Trophoblast cell (in vitro differentiated cells and primary cell): ENCODE results near the gene CPA2.
"Not testable (repeated sequence)": the region's sequence is repeated elsewhere in the genome, so short reads cannot be mapped to it uniquely, and the experiment has no call there.

Experiments used
- DNase-seq, 2 donors: peaks; one replicate each; pipeline ENCODE4 v3.0.0-alpha.2; 2016
- H2AFZ ChIP-seq: 2 replicates; pipeline ENCODE4 v1.6.1; 2013; ENCODE audit warnings: low read length, moderate library complexity, mild to moderate bottlenecking; ENCODE audit not compliant: insufficient read depth, poor library complexity
- H2AK5ac ChIP-seq: 2 replicates; pipeline ENCODE4 v1.6.1; 2013; ENCODE audit warnings: mild to moderate bottlenecking, low read length
- H2BK120ac ChIP-seq: 2 replicates; pipeline ENCODE4 v1.6.1; 2013; ENCODE audit warnings: low read length, mild to moderate bottlenecking, moderate library complexity; ENCODE audit not compliant: insufficient read depth, poor library complexity
- H2BK12ac ChIP-seq: 2 replicates; pipeline ENCODE4 v1.6.1; 2013; ENCODE audit warnings: mild to moderate bottlenecking, low read length, moderate library complexity
- H2BK5ac ChIP-seq: 2 replicates; pipeline ENCODE4 v1.6.1; 2013; ENCODE audit warnings: low read length, low read depth, moderate library complexity, mild to moderate bottlenecking; ENCODE audit not compliant: poor library complexity
- H3K14ac ChIP-seq: 2 replicates; pipeline ENCODE4 v1.6.1; 2013; ENCODE audit warnings: mild to moderate bottlenecking, low read length
- H3K18ac ChIP-seq: 2 replicates; pipeline ENCODE4 v1.6.1; 2013; ENCODE audit warnings: mild to moderate bottlenecking, low read length
- H3K23ac ChIP-seq: 2 replicates; pipeline ENCODE4 v1.6.1; 2013; ENCODE audit warnings: low read length
- H3K27ac ChIP-seq: 2 replicates; pipeline ENCODE4 v1.5.1; 2013; ENCODE audit warnings: low read depth, mild to moderate bottlenecking, inconsistent platforms, low read length, moderate library complexity
- H3K27me3 ChIP-seq: 2 replicates; pipeline ENCODE4 v1.6.1; 2013; ENCODE audit warnings: inconsistent platforms, mild to moderate bottlenecking, low read length, moderate library complexity; ENCODE audit not compliant: insufficient read depth
- H3K36me3 ChIP-seq, 2 experiments: 1 replicate in 1 of 2; 2 replicates in 1 of 2; pipeline ENCODE4 v1.6.1; 2013; ENCODE audit warnings: low read length in 2 of 2, mild to moderate bottlenecking in 2 of 2, moderate library complexity in 1 of 2; ENCODE audit not compliant: insufficient read depth in 2 of 2, control insufficient read depth in 1 of 2
- H3K4ac ChIP-seq: 2 replicates; pipeline ENCODE4 v1.6.1; 2013; ENCODE audit warnings: low read depth, mild to moderate bottlenecking, low read length, moderate library complexity
- H3K4me1 ChIP-seq, 2 experiments: 1 replicate in 1 of 2; 2 replicates in 1 of 2; pipeline ENCODE4 v1.6.1; 2013; ENCODE audit warnings: low read length in 2 of 2, mild to moderate bottlenecking in 2 of 2, moderate library complexity in 1 of 2; ENCODE audit not compliant: insufficient read depth in 2 of 2, control insufficient read depth in 1 of 2
- H3K4me2 ChIP-seq: 2 replicates; pipeline ENCODE4 v1.6.1; 2013; ENCODE audit warnings: inconsistent platforms, mild to moderate bottlenecking, low read length, moderate library complexity
- H3K4me3 ChIP-seq: 2 replicates; pipeline ENCODE4 v1.5.1; 2013; ENCODE audit warnings: mild to moderate bottlenecking, low read depth, low read length, inconsistent platforms
- H3K79me1 ChIP-seq: one replicate; pipeline ENCODE4 v1.6.1; 2013; ENCODE audit warnings: low read length
- H3K79me2 ChIP-seq: 2 replicates; pipeline ENCODE4 v1.6.1; 2013; ENCODE audit warnings: low read length, mild to moderate bottlenecking; ENCODE audit not compliant: control insufficient read depth, insufficient read depth, poor library complexity
- H3K9ac ChIP-seq: 2 replicates; pipeline ENCODE4 v1.6.1; 2013; ENCODE audit warnings: mild to moderate bottlenecking, low read length
- H3K9me3 ChIP-seq: 2 replicates; pipeline ENCODE4 v1.6.1; 2013; ENCODE audit warnings: low read depth, mild to moderate bottlenecking, control low read depth, inconsistent platforms, low read length; ENCODE audit not compliant: insufficient read depth
- H4K12ac ChIP-seq: 2 replicates; pipeline ENCODE4 v1.6.1; 2013; ENCODE audit warnings: low read depth, mild to moderate bottlenecking, low read length, moderate library complexity
- H4K8ac ChIP-seq: 2 replicates; pipeline ENCODE4 v1.6.1; 2013; ENCODE audit warnings: low read depth, mild to moderate bottlenecking, low read length, moderate library complexity
- H4K91ac ChIP-seq: one replicate; pipeline ENCODE4 v1.6.1; 2013; ENCODE audit warnings: low read depth, mild to moderate bottlenecking, low read length, moderate library complexity
- WGBS: extraction: QIAGEN DNeasy Blood & Tissue Kit; methylation state at CpG from one replicate; pipeline ENCODE4 v1.1.7; 2013; ENCODE audit warnings: missing lambda C conversion rate; ENCODE audit not compliant: insufficient read length, insufficient coverage; ENCODE audit errors: extremely low coverage; 5-methylcytosine and 5-hydroxymethylcytosine counted together

The CPA2 gene

DNA sequence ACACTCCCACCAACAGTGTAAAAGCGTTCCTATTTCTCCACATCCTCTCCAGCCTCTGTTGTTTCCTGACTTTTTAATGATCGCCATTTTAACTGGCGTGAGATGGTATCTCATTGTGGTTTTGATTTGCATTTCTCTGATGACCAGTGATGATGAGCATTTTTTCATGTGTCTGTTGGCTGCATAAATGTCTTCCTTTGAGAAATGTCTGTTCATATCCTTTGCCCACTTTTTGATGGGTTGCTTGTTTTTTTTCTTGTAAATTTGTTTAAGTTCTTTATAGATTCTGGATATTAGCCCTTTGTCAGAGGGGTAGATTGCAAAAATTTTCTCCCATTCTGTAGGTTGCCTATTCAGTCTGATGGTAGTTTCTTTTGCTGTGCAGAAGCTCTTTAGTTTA lies 17.0 kb upstream of the CPA2 start:
- not testable (repeated sequence) for H3K79me1 ChIP-seq, H4K12ac ChIP-seq, H3K4me3 ChIP-seq, H2BK5ac ChIP-seq, H3K36me3 ChIP-seq, DNase-seq, H3K4ac ChIP-seq, H4K8ac ChIP-seq, H3K4me1 ChIP-seq, H3K4me2 ChIP-seq, H3K23ac ChIP-seq, H3K9ac ChIP-seq, H2BK12ac ChIP-seq, H2AFZ ChIP-seq, H2AK5ac ChIP-seq, H3K9me3 ChIP-seq, H4K91ac ChIP-seq, H2BK120ac ChIP-seq, H3K18ac ChIP-seq, H3K27ac ChIP-seq, H3K14ac ChIP-seq, H3K79me2 ChIP-seq, H3K27me3 ChIP-seq
- no CpG with 5 or more reads among the region's 3 CpGs for WGBS

DNA sequence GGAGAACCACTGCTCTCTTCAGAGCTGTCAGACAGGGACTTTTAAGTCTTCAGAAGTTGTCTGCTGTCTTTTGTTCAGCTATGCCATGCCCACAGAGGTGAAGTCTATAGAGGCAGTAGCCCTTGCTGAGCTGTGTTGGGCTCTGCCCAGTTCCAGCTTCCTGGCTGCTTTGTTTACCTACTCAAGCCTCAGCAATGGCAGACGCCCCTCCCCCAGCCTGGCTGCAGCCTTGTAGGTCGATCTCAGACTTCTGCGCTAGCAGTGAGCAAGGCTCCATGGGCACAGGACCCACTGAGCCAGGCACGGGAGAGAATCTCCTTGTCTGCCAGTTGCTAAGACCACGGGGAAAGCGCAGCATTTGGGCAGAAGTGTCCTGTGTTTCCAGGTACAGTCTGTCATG lies 12.1 kb upstream of the CPA2 start:
- no CpG with 5 or more reads among the region's 6 CpGs for WGBS
- Histone ChIP-seq H4K12ac (no peak overlapping the region), H3K4me1 (no peaks in the 10 kb centered on the region), H3K4ac (no peak overlapping the region), H3K27ac (no peak overlapping the region), H3K27me3 (no peaks in the 10 kb centered on the region), H3K79me1 (no peaks in the 10 kb centered on the region), H2BK5ac (no peak overlapping the region), H3K14ac (no peak overlapping the region), H3K4me3 (no peak overlapping the region), H3K9ac (no peak overlapping the region), H3K36me3 (no peaks in the 10 kb centered on the region), H3K4me2 (no peak overlapping the region), H2AFZ (no peak overlapping the region), H3K79me2 (no peaks in the 10 kb centered on the region), H2BK12ac (no peak overlapping the region), H2BK120ac (no peak overlapping the region), H4K8ac (no peak overlapping the region), H3K9me3 (peaks cover 2% of the 10 kb centered on the region), H3K18ac (no peak overlapping the region), H4K91ac (no peak overlapping the region), H3K23ac (no peak overlapping the region), H2AK5ac (no peak overlapping the region)
- DNase-seq = no peak

DNA sequence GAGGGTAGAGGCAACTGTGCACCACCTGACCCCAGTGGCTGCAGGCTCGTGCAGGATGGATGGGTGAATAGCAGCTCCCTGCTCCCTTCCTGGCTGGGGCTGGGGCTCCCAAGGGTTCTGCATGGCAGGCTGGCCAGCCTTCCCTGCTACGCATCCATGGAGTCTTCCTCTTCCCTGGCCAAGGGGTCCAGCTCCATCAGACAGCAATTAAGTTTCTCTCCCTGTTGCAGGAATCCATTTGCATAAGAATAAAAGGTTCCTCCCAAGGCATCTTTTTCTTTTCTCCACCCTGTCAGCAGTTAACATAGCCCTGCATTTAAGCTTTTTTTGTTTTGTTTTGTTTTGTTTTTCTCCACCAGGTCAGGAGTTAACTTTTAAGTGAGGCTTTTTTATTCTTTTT lies 10.0 kb upstream of the CPA2 start:
- Histone ChIP-seq H4K8ac (no peak overlapping the region), H3K9ac (no peak overlapping the region), H3K4ac (no peak overlapping the region), H3K27me3 (no peaks in the 10 kb centered on the region), H3K4me1 (no peaks in the 10 kb centered on the region), H2BK12ac (no peak overlapping the region), H3K27ac (no peak overlapping the region), H3K4me2 (no peak overlapping the region), H3K9me3 (peaks cover 4% of the 10 kb centered on the region), H2BK5ac (no peak overlapping the region), H3K79me1 (no peaks in the 10 kb centered on the region), H4K12ac (no peak overlapping the region), H3K14ac (no peak overlapping the region), H2AFZ (no peak overlapping the region), H4K91ac (no peak overlapping the region), H3K4me3 (no peak overlapping the region), H2BK120ac (no peak overlapping the region), H3K36me3 (no peaks in the 10 kb centered on the region), H3K79me2 (no peaks in the 10 kb centered on the region), H3K23ac (no peak overlapping the region), H3K18ac (no peak overlapping the region), H2AK5ac (no peak overlapping the region)
- no CpG with 5 or more reads among the region's 2 CpGs for WGBS
- DNase-seq = no peak

DNA sequence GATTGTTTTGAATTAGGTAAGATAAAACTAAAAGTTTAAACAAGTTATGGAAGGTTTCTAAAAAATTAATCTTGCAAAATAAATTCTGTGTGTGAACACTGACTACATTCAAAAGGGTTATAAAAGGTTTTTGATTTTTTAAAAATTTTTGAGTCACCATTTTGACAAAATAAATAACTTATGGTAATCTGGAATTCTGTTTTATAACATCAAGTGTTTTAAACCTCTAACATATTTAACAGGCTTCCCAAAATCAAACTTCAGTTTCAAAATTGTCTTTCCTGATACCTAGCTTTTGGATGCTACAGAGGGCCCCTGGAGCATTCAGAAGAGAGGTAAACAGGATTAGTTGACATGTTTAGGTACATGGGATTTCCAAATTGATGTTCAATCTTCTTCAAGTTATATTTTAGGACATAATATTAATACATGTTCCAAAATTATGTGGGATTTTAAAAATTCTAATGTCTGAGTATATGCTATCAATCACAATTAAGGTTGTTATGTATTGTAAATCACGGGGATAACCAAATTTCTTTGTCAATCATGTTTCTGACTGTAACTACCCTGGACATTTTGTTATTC lies 8.1 kb upstream of the CPA2 start:
- H3K18ac ChIP-seq = no peak overlapping the region
- H2BK12ac ChIP-seq = no peak overlapping the region
- no peak overlapping the region for H3K4me2 ChIP-seq
- no peak overlapping the region for H3K4ac ChIP-seq
- H2AK5ac ChIP-seq = no peak overlapping the region
- H3K23ac ChIP-seq = no peak overlapping the region
- H2BK5ac ChIP-seq = no peak overlapping the region
- H3K9me3 ChIP-seq = peaks cover 4% of the 10 kb centered on the region
- no peak overlapping the region for H3K27ac ChIP-seq
- H2AFZ ChIP-seq = no peak overlapping the region
- H3K79me1 ChIP-seq = no peaks in the 10 kb centered on the region
- no peak overlapping the region for H3K4me3 ChIP-seq
- no peak overlapping the region for H3K14ac ChIP-seq
- H3K79me2 ChIP-seq = no peaks in the 10 kb centered on the region
- WGBS = no CpG with 5 or more reads among the region's 1 CpG
- no peak overlapping the region for H3K9ac ChIP-seq
- H4K8ac ChIP-seq = no peak overlapping the region
- no peaks in the 10 kb centered on the region for H3K36me3 ChIP-seq
- no peaks in the 10 kb centered on the region for H3K27me3 ChIP-seq
- H2BK120ac ChIP-seq = no peak overlapping the region
- no peaks in the 10 kb centered on the region for H3K4me1 ChIP-seq
- no peak overlapping the region for H4K91ac ChIP-seq
- no peak overlapping the region for H4K12ac ChIP-seq
- no peak for DNase-seq
